ENCODE results near the gene GNB1L. TPM values are rescaled to one million over a fixed set of nuclear protein-coding genes. Genes with fewer than 3 reads are reported as not detected.

GNB1L gene
- polyA plus RNA-seq, 1 donor from 2014 or later: 16.5 TPM

DNA sequence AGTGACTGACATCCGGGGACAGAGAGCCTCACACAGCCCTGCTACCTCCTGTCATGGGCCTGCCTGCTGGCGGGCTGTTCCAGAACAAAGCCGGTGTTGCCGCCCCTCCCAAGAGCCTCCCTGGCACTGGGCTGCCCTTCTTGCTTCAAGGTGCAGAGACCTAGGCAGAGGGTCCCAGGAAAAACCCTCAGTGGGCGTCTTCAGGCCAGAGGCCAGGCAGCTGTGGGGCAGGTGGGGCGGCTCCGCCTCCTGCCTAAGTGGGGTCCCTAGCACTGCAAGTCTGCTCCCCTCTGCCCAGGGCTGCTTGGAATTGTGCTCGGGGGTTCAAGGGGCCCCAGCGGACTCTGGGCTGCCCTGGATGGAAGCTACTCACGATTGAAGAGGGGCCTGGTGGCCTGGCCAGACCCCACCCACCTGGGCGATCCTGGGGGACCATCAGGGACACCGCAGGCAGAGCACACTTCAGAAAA is 20.4 kb upstream of the GNB1L start:
- no peak overlapping the region for H3K4me2 ChIP-seq (ENCODE audit: low read length)
- peak overlapping the region; percentile 66 for H3K9ac ChIP-seq (ENCODE audit: low read length)
- H3K9me2 ChIP-seq (ENCODE audit: insufficient read depth, low read length): no peaks in the 10 kb centered on the region
- no peaks in the 10 kb centered on the region for H3K36me3 ChIP-seq (ENCODE audit: insufficient read depth, low read length)
- H3K4me3 ChIP-seq (ENCODE audit: low read length): peak overlapping the region; percentile 33
- no peaks in the 10 kb centered on the region for H4K20me1 ChIP-seq (ENCODE audit: insufficient read depth)
- H3F3A ChIP-seq (ENCODE audit: insufficient read depth, low read length, poor library complexity, severe bottlenecking): no peaks in the 10 kb centered on the region
- no peaks in the 10 kb centered on the region for H3K9me3 ChIP-seq (ENCODE audit: low read length)
- H3K79me2 ChIP-seq (replicated peaks; ENCODE audit: insufficient read depth, low read length): no peaks in the 10 kb centered on the region
- peak overlapping the region; percentile 83 for H3K27ac ChIP-seq (ENCODE audit: low read length)
- H2AFZ ChIP-seq (ENCODE audit: low read depth, low read length): peak overlapping the region; percentile 18
- H3K27me3 ChIP-seq (ENCODE audit: insufficient read depth, low read depth, low read length): no peaks in the 10 kb centered on the region
- TF ChIP-seq MXI1 (conservative IDR thresholded peaks at IDR 0.05; ENCODE audit: poor library complexity, severe bottlenecking) (peak; percentile 10), EZH2 (IDR thresholded peaks at IDR 0.05; ENCODE audit: borderline replicate concordance, insufficient read depth, low read length, poor library complexity, severe bottlenecking) (no peak)

DNA sequence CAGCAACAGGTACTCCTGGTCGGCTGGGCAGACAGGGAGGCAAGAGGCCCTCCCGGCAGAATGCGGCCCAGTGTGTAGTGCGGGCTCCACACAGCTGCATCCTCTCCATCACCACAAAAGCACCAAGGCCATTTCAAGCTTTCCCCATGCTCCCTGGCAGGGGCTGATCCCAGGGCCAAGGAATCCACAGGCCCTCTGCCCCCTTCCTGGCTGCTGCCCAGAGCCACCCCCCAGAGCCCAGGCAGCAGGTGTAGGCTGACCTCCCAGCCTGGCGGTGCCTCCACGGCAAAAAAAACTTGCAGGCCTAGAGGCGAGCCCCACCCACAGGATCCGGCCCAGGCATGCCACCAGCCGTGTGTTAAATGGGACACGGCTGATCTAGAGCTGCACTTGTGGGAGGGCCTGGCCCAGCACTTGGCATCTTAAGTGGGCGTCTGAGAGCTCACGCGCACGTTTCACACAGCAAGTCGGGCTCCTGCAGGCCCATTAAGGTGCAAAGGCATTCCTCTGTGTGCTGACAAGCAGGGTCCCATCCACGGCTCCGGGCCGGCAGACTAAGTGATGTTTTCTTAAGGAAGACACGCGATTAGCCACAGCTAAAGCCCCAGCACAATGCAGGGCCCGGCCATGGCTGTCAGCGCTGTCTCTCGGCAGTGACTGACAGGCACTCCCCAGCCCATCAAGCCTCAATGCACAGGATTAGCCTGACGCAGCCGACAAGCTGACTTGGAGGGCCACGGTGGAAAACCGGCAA is 19.8 kb upstream of the GNB1L start:
- no peaks in the 10 kb centered on the region for H3F3A ChIP-seq (ENCODE audit: insufficient read depth, low read length, poor library complexity, severe bottlenecking)

More for the DNA sequence above, 19.8 kb upstream of the GNB1L start:
- no peaks in the 10 kb centered on the region for H3K27me3 ChIP-seq (ENCODE audit: insufficient read depth, low read depth, low read length)
- peak overlapping the region; percentile 66 for H3K9ac ChIP-seq (ENCODE audit: low read length)
- no peaks in the 10 kb centered on the region for H3K9me3 ChIP-seq (ENCODE audit: low read length)
- TF ChIP-seq, protein P1, sequence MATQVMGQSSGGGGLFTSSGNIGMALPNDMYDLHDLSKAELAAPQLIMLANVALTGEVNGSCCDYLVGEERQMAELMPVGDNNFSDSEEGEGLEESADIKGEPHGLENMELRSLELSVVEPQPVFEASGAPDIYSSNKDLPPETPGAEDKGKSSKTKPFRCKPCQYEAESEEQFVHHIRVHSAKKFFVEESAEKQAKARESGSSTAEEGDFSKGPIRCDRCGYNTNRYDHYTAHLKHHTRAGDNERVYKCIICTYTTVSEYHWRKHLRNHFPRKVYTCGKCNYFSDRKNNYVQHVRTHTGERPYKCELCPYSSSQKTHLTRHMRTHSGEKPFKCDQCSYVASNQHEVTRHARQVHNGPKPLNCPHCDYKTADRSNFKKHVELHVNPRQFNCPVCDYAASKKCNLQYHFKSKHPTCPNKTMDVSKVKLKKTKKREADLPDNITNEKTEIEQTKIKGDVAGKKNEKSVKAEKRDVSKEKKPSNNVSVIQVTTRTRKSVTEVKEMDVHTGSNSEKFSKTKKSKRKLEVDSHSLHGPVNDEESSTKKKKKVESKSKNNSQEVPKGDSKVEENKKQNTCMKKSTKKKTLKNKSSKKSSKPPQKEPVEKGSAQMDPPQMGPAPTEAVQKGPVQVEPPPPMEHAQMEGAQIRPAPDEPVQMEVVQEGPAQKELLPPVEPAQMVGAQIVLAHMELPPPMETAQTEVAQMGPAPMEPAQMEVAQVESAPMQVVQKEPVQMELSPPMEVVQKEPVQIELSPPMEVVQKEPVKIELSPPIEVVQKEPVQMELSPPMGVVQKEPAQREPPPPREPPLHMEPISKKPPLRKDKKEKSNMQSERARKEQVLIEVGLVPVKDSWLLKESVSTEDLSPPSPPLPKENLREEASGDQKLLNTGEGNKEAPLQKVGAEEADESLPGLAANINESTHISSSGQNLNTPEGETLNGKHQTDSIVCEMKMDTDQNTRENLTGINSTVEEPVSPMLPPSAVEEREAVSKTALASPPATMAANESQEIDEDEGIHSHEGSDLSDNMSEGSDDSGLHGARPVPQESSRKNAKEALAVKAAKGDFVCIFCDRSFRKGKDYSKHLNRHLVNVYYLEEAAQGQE (IDR thresholded peaks at IDR 0.05; ENCODE audit: borderline replicate concordance): peak; percentile 52
- no peak for TF ChIP-seq RAD21 (conservative IDR thresholded peaks at IDR 0.05)
- peak; percentile 8 for TF ChIP-seq MXI1 (conservative IDR thresholded peaks at IDR 0.05; ENCODE audit: poor library complexity, severe bottlenecking)
- peak; percentile 11 for TF ChIP-seq TAF1 (IDR thresholded peaks at IDR 0.05; ENCODE audit: low read depth)
- TF ChIP-seq EP300 (conservative IDR thresholded peaks at IDR 0.05; ENCODE audit: poor library complexity, severe bottlenecking): peak; percentile 92
- peak; percentile 70 for TF ChIP-seq POLR2AphosphoS5 (IDR thresholded peaks at IDR 0.05)
- TF ChIP-seq, protein P2, sequence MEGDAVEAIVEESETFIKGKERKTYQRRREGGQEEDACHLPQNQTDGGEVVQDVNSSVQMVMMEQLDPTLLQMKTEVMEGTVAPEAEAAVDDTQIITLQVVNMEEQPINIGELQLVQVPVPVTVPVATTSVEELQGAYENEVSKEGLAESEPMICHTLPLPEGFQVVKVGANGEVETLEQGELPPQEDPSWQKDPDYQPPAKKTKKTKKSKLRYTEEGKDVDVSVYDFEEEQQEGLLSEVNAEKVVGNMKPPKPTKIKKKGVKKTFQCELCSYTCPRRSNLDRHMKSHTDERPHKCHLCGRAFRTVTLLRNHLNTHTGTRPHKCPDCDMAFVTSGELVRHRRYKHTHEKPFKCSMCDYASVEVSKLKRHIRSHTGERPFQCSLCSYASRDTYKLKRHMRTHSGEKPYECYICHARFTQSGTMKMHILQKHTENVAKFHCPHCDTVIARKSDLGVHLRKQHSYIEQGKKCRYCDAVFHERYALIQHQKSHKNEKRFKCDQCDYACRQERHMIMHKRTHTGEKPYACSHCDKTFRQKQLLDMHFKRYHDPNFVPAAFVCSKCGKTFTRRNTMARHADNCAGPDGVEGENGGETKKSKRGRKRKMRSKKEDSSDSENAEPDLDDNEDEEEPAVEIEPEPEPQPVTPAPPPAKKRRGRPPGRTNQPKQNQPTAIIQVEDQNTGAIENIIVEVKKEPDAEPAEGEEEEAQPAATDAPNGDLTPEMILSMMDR (IDR thresholded peaks at IDR 0.05; ENCODE audit: poor library complexity, severe bottlenecking): no peak
- no peak for TF ChIP-seq SMC3 (conservative IDR thresholded peaks at IDR 0.05; ENCODE audit: poor library complexity)
- TF ChIP-seq EZH2 (IDR thresholded peaks at IDR 0.05; ENCODE audit: borderline replicate concordance, insufficient read depth, low read length, poor library complexity, severe bottlenecking): no peak
- H3K4me3 ChIP-seq (ENCODE audit: low read length): peak overlapping the region; percentile 33
- no peaks in the 10 kb centered on the region for H3K9me2 ChIP-seq (ENCODE audit: insufficient read depth, low read length)
- no peaks in the 10 kb centered on the region for H3K36me3 ChIP-seq (ENCODE audit: insufficient read depth, low read length)
- no peaks in the 10 kb centered on the region for H4K20me1 ChIP-seq (ENCODE audit: insufficient read depth)
- peak overlapping the region; percentile 83 for H3K27ac ChIP-seq (ENCODE audit: low read length)
- no peaks in the 10 kb centered on the region for H3K79me2 ChIP-seq (replicated peaks; ENCODE audit: insufficient read depth, low read length)
- H3K4me2 ChIP-seq (ENCODE audit: low read length): no peak overlapping the region
- H2AFZ ChIP-seq (ENCODE audit: low read depth, low read length): peak overlapping the region; percentile 18
